Amniotic epithelial cell (primary cell): ENCODE data around the gene GSTCD.
A peak's percentile ranks its signal among the peaks of the same experiment; 100 is the strongest.
"Not testable (repeated sequence)": the region's sequence is repeated elsewhere in the genome, so short reads cannot be mapped to it uniquely, and the experiment has no call there.

Experiments
- DNase-seq: peaks from one replicate; pipeline ENCODE4 v3.0.0-alpha.2; 2010; ENCODE audit warnings: low read depth

The GSTCD gene, protein sequence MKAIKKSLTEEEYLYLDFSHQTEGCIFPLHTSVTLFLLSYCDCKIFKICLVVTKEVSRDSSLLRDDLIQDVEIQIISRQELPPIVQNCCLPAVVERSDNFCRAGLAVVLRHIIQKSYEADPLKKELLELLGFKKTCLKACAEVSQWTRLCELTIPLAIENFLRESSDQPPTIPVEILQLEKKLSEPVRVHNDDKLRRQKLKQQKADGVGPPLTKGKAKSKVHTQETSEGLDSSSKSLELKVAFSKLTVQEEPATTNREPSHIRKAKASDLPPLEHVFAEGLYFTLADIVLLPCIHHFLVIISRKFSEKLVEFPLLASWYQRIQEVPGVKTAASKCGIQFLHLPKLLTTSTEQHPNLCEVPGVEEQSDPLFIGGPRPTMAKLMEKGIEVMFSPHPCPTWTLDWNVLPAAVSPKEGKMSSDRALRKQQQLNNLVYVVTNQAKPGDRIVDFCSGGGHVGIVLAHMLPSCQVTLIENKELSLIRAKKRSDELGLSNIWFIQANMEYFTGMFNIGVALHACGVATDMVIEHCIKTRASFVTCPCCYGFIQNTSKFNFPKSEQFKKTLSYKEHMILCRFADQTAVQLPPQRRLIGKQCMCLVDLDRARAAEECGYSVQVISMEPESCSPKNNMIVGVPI

GRCh38 chr4:105708181-105709080, at the start of gene GSTCD, which contains the start of gene INTS12:
Gene GSTCD, plus strand, starts transcription at chr4:105708784. Its CDS starts 8,830 bp downstream, at chr4:105717614.
Gene INTS12, minus strand, starts transcription at chr4:105708689. Its CDS starts 8,684 bp downstream, at chr4:105700005.
- DNase-seq = peak; percentile 91

GRCh38 chr4:105659190-105659589, 49.4 kb upstream of the GSTCD start:
- DNase-seq = no peak

- no peak for DNase-seq
Measured at GRCh38 chr4:105661028-105661427, 47.6 kb upstream of the GSTCD start.

GRCh38 chr4:105662935-105663675, 45.5 kb upstream of the GSTCD start:
- DNase-seq = no peak

DNA sequence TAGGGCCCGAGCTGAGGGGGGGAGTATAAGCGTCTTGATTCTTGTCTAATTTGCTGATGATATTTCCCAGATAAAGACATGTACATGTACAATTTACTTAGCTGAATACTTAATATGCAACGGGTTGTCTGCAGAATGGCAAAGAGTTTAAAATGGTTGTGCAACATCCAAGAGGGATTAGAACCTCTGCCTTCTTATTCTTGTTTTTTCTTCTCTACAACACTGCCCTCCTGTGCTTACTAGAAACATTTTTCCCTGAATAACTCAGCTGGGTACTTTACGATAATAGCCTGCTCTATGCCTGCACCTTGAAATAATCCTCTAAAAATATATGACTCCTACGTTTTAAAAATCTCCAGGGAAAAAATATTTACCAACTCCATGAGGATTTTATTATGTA, 41.9 kb upstream of the GSTCD start:
- DNase-seq = peak; percentile 77

DNA sequence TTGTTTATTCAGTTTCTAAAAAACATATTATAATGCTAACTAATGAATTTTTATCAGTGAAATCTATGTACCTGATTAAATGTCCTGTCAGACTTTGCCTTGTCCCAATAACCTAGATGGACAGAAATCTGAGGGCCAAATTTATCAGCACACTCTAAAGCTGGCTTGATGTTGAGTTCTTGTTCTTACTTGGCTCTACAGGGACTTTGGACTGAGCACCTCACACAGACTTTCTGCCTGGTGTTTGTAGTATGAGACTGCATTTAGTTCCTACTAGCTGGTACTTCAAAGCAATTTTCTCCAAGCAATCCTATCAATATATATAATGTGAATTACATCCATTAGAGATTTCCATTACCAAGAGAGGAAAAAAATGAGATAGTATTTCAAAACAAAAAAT, 37.9 kb upstream of the GSTCD start:
- DNase-seq = no peak

GRCh38 chr4:105671301-105671700, 37.3 kb upstream of the GSTCD start:
- DNase-seq = no peak

DNA sequence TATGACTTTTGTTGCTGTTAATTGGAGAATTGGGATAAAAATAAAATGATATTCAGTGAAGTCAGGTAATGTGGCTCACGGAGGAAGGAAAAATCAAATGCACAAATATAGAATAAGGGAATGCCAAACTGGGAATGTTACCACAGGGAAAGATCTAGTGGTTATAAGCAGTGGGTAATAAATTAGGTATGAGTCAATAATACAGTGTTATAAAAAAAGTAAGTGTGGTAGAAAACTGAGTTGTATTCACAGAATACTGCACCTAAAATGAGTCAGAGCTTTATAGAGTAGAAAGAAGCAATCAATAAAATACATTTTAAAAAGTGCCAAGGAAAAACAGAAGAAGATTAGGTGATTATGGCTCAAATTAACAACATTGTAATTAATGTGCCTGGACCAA, 34.6 kb upstream of the GSTCD start:
- DNase-seq = no peak

GRCh38 chr4:105677709-105678108, 30.9 kb upstream of the GSTCD start:
- DNase-seq = no peak

DNA sequence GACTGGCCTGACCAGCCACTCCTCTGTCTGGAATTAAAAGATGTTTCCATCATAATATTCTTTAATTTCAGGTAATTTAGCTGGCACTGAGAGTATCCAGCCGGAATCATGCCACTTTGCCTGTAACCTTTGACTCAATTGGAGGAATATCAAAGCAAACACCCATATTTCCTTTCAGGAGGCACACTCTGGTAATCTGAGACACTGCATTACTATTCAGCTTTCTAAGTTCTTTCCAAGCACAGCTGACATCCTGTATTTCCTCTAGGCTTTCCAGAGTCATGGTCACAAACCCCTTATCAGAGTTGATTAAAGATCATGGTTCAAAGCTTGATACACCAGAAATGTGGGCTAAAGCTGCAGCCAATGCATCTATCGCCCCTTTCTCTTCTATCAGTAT, 29.4 kb upstream of the GSTCD start:
- DNase-seq = no peak

DNA sequence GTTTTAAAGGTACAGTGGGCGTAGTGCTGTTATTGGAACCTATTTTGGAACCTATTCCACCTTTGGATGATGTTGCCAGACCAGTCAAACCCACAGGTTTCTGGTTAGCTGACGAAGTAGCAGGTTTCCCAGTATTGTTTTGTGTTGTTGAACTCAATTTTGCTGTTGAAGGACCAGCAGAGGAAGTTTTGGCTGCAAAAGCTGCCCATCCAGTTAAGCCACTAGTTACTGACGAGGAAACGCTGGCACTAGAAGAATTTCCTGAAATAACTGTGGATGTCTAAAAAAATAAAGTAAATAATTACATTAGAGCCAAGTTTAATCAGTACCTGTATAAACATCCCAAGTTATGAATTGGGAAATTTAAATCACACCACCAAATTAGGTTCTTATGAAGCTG, 25.5 kb upstream of the GSTCD start:
- no peak for DNase-seq

GRCh38 chr4:105686571-105686970, 22.0 kb upstream of the GSTCD start:
- DNase-seq = no peak

DNA sequence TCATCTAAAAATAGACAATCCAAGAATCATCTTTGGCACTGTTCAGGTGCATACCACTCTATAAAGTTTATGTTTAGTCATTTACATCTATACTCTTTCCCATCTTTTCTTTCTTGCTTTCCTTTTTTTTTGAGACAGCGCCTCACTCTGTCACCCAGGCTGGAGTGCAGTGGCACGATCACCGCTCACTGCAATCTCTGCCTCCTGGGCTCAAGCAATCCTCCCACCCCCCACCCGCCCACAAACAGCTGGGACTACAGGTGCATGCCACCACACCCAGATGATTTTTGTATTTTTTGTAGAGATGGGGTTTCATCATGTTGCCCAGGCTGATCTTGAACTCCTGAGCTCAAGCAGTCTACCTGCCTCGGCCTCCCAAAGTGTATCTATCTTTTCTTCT, 13.8 kb upstream of the GSTCD start:
- DNase-seq = not testable (repeated sequence)

GRCh38 chr4:105695832-105696231, 12.8 kb upstream of the GSTCD start:
- not testable (repeated sequence) for DNase-seq

- DNase-seq = no peak
Measured at GRCh38 chr4:105698607-105699006, 10.0 kb upstream of the GSTCD start.

DNA sequence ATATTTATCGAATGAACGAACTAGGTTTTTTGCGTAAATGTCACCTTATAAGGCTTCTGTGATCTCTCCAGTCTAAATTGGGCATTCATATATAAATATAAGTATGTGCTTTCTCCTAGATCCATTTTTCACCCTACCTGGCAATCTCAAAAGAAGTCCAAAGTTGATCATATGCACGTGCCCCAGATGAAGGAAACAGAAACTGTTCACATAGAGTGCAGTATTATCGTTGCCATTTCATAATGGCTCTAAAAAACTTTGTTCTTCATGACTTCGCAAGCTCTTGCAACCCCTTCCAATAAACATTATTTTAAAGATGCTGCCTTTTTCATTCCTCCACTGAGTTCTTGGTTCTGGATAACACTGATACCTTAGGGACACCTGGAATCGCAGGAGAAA, 803 bp upstream of the GSTCD start:
- DNase-seq = no peak

GRCh38 chr4:105709081-105709450, 482 bp downstream of the GSTCD start:
- DNase-seq = no peak

DNA sequence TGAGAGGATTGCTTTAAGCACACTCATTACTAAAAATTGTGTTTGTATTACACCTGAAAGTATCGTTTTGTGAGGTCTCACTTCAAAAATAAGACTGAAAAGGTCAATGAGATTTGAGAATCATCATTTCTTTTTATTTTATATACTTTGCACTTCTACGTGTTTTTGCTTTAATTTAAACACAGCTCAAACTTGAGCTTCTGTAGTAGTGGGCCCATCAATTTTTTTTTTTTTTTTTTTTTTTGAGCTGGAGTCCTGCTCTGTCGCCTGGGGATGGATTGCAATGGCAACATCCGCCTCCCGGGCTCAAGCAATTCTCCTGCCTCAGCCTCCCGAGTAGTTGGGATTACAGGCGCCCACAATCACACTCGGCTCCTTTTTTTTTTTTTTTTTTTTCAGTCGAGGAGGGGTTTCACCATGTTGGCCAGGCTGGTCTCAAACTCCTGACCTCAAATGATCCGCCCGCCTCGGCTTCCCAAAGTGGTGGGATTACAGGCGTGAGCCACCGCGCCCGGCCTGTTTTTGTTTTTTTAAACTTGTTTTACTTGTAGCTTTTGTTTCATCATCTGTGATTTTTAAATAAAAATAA, 1.5 kb downstream of the GSTCD start:
- no peak for DNase-seq

GRCh38 chr4:105710678-105711077, 2.1 kb downstream of the GSTCD start:
- DNase-seq = no peak

DNA sequence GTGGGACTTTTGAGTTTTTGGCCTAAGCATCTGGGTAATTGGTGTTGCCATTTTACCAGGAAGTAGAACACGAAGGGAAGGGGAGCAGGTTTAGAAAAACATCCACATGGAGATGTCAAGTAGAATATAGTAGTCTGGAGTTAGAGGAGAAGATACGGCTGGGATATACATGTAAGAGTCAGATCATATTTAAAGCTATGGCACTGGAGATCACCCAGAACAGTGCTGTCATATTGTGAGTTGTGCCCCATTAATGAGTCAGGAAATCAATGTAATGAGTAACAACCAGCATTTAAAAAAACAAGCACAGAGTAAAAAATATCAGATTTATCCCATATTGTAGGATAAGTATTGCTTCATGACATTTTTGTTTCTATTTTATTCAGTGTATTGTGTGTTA, 4.2 kb downstream of the GSTCD start:
- no peak for DNase-seq

- DNase-seq = no peak
Measured at GRCh38 chr4:105714071-105714521, 5.5 kb downstream of the GSTCD start.
